Measurements from ENCODE around the gene TXNDC8.

- TF ChIP-seq TCF7L2 (IDR thresholded peaks at IDR 0.05; ENCODE audit: borderline replicate concordance, extremely low read depth, insufficient read depth, insufficient read length) (no peak), CTCF (IDR thresholded peaks at IDR 0.05 in 2 of 3, conservative IDR thresholded peaks at IDR 0.05 in 1 of 3; ENCODE audit: borderline replicate concordance in 1 of 3, insufficient read depth in 1 of 3, low read depth in 2 of 3, low read length in 2 of 3) (peak; percentile 49 to 66 (median 60); a peak in 5 of 6 replicates), EZH2 (IDR thresholded peaks at IDR 0.05) (no peak), POLR2AphosphoS5 (IDR thresholded peaks at IDR 0.05; ENCODE audit: low read depth, low read length) (no peak), RAD21 (IDR thresholded peaks at IDR 0.05; ENCODE audit: low read depth) (peak; percentile 68), POLR2A (IDR thresholded peaks at IDR 0.05; ENCODE audit: borderline replicate concordance, extremely low read depth, insufficient read depth, insufficient read length) (no peak), EZH2phosphoT487 (IDR thresholded peaks at IDR 0.05; ENCODE audit: borderline replicate concordance) (no peak)
- TF ChIP-seq, protein P1, sequence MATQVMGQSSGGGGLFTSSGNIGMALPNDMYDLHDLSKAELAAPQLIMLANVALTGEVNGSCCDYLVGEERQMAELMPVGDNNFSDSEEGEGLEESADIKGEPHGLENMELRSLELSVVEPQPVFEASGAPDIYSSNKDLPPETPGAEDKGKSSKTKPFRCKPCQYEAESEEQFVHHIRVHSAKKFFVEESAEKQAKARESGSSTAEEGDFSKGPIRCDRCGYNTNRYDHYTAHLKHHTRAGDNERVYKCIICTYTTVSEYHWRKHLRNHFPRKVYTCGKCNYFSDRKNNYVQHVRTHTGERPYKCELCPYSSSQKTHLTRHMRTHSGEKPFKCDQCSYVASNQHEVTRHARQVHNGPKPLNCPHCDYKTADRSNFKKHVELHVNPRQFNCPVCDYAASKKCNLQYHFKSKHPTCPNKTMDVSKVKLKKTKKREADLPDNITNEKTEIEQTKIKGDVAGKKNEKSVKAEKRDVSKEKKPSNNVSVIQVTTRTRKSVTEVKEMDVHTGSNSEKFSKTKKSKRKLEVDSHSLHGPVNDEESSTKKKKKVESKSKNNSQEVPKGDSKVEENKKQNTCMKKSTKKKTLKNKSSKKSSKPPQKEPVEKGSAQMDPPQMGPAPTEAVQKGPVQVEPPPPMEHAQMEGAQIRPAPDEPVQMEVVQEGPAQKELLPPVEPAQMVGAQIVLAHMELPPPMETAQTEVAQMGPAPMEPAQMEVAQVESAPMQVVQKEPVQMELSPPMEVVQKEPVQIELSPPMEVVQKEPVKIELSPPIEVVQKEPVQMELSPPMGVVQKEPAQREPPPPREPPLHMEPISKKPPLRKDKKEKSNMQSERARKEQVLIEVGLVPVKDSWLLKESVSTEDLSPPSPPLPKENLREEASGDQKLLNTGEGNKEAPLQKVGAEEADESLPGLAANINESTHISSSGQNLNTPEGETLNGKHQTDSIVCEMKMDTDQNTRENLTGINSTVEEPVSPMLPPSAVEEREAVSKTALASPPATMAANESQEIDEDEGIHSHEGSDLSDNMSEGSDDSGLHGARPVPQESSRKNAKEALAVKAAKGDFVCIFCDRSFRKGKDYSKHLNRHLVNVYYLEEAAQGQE (IDR thresholded peaks at IDR 0.05; ENCODE audit: low read depth): no peak
Measured at GRCh38 chr9:110340306-110340705, 2.6 kb upstream of the TXNDC8 start.

Data from HCT116 (cell line).